Endothelial cell of umbilical vein (primary cell): ENCODE results near the gene B9D1. TPM values are rescaled to one million over a fixed set of nuclear protein-coding genes. Genes with fewer than 3 reads are reported as not detected.

Experiments
- BruUV-seq: library from RNA; stranded (reverse); fragments of 400-500 nt; replicated peaks from 2 replicates; lab custom pipeline; 2021; lab: Mats Ljungman, UMichigan
- CTCF ChIA-PET: fragments of 300-600, 350-600 bp; sonication (Branson Sonifier 250); formaldehyde crosslinking; loops from one replicate; lab custom pipeline; 2021; ENCODE audit warnings: antibody characterized with exemption, inconsistent platforms; lab: Charles Lee
- POLR2A ChIA-PET: fragments of 300-600, 350-600 bp; sonication (Branson Sonifier 250); formaldehyde crosslinking; loops from one replicate; lab custom pipeline; 2021; ENCODE audit warnings: antibody characterized with exemption, inconsistent platforms; lab: Charles Lee
- DNase-seq: peaks from one replicate; pipeline ENCODE4 v3.0.0-alpha.2; 2011; ENCODE audit warnings: low read depth, low spot score
- FAIRE-seq: peaks from 2 replicates; lab custom pipeline; 2011; peaks lifted over from hg19 to GRCh38; lab: Jason Lieb, UNC
- H2AFZ ChIP-seq: 2 replicates; pipeline ENCODE4 v1.6.0; 2012; ENCODE audit warnings: low read depth, low read length, control low read depth, inconsistent platforms
- H3K27ac ChIP-seq: 2 replicates; pipeline ENCODE4 v1.5.1; 2011; ENCODE audit warnings: low read depth, mild to moderate bottlenecking, control low read depth, low read length, moderate library complexity; ENCODE audit not compliant: insufficient read depth
- H3K27me3 ChIP-seq, 2 experiments: 2 replicates each; pipeline versions ENCODE4 v1.6.0 to v1.6.1; 2011; ENCODE audit warnings: low read length in 2 of 2, mixed read lengths in 1 of 2; ENCODE audit not compliant: control insufficient read depth in 2 of 2, insufficient read depth in 2 of 2
- H3K36me3 ChIP-seq, 2 experiments: 2 replicates in 1 of 2; 3 replicates in 1 of 2; pipeline ENCODE4 v1.5.1; 2011; ENCODE audit warnings: low read length in 2 of 2, mild to moderate bottlenecking in 1 of 2, moderate library complexity in 1 of 2; ENCODE audit not compliant: control insufficient read depth in 2 of 2, insufficient read depth in 2 of 2; ENCODE audit errors: extremely low read depth in 1 of 2
- H3K4me1 ChIP-seq: 3 replicates; pipeline ENCODE4 v1.5.1; 2011; ENCODE audit warnings: mild to moderate bottlenecking, low read length; ENCODE audit not compliant: control insufficient read depth, insufficient read depth; ENCODE audit errors: extremely low read depth
- H3K4me2 ChIP-seq: 2 replicates; pipeline ENCODE4 v1.6.1; 2011; ENCODE audit warnings: low read length, control low read depth, mixed read lengths; ENCODE audit not compliant: insufficient read depth
- H3K4me3 ChIP-seq, 3 experiments: fragments of 200-600 bp in 1 of 3; sonication (generic), shearing (Covaris generic) in 1 of 3; replicated peaks in 1 of 3; 2 replicates each; pipeline ENCODE4 v1.5.1; 2011 to 2016; ENCODE audit warnings: control low read depth in 3 of 3, low read length in 3 of 3, mild to moderate bottlenecking in 2 of 3, inconsistent platforms in 1 of 3, low read depth in 1 of 3, moderate library complexity in 1 of 3; ENCODE audit not compliant: insufficient read depth in 1 of 3
- H3K79me2 ChIP-seq: 2 replicates; pipeline ENCODE4 v1.6.0; 2012; ENCODE audit warnings: low read length, inconsistent platforms; ENCODE audit not compliant: control insufficient read depth, insufficient read depth
- H3K9ac ChIP-seq: replicated peaks from 2 replicates; pipeline ENCODE3; 2011; ENCODE audit warnings: low read length, control low read depth; ENCODE audit not compliant: insufficient read depth; ENCODE audit errors: extremely low read depth
- H3K9me1 ChIP-seq: replicated peaks from 3 replicates; pipeline ENCODE4 v1.6.0; 2011; ENCODE audit warnings: mild to moderate bottlenecking, low read length; ENCODE audit not compliant: control insufficient read depth, insufficient read depth; ENCODE audit errors: extremely low read depth
- H3K9me3 ChIP-seq: replicated peaks from 2 replicates; pipeline ENCODE4 v1.5.1; 2012; ENCODE audit warnings: low read length, inconsistent platforms; ENCODE audit not compliant: control insufficient read depth, insufficient read depth
- H4K20me1 ChIP-seq: replicated peaks from 2 replicates; pipeline ENCODE3; 2011; ENCODE audit warnings: mild to moderate bottlenecking, low read length; ENCODE audit not compliant: control insufficient read depth, insufficient read depth; ENCODE audit errors: extremely low read depth
- CTCF ChIP-seq, 2 donors: IDR thresholded peaks; 1 replicate in 1 of 2; 2 replicates in 1 of 2; pipeline ENCODE4 v1.5.1; 2011; ENCODE audit warnings: low read length in 2 of 2, mild to moderate bottlenecking in 2 of 2, moderate library complexity in 2 of 2, control low read depth in 1 of 2, inconsistent platforms in 1 of 2, low read depth in 1 of 2; ENCODE audit not compliant: insufficient read depth in 1 of 2; ENCODE audit errors: extremely low read depth in 1 of 2
- EZH2 ChIP-seq: IDR thresholded peaks from 2 replicates; pipeline ENCODE4 v1.6.1; 2012; ENCODE audit warnings: borderline replicate concordance, low read depth, mild to moderate bottlenecking, moderate library complexity, low read length, inconsistent platforms; ENCODE audit not compliant: severe bottlenecking
- FOS ChIP-seq: IDR thresholded peaks from 2 replicates; pipeline ENCODE4 v1.6.1; 2011; ENCODE audit warnings: mild to moderate bottlenecking, low read length, moderate library complexity, borderline replicate concordance; ENCODE audit not compliant: insufficient read depth
- GATA2 ChIP-seq: IDR thresholded peaks from 2 replicates; pipeline ENCODE4 v1.7.0; 2011; ENCODE audit warnings: low read depth, mild to moderate bottlenecking, moderate library complexity, mixed read lengths, low read length; ENCODE audit not compliant: insufficient read length, insufficient read depth
- JUN ChIP-seq: IDR thresholded peaks from 2 replicates; pipeline ENCODE4 v1.6.1; 2011; ENCODE audit warnings: borderline replicate concordance, low read depth; ENCODE audit not compliant: insufficient read length, insufficient read depth
- MYC ChIP-seq: IDR thresholded peaks from one replicate; pipeline ENCODE4 v1.6.1; 2011; ENCODE audit warnings: mild to moderate bottlenecking, low read depth, low read length
- POLR2A ChIP-seq: IDR thresholded peaks from 2 replicates; pipeline ENCODE4 v1.6.1; 2012; ENCODE audit warnings: low read depth, mild to moderate bottlenecking, control low read depth, low read length
- POLR2AphosphoS5 ChIP-seq: IDR thresholded peaks from 2 replicates; pipeline ENCODE4 v1.6.1; 2012; ENCODE audit warnings: low read depth, mild to moderate bottlenecking, control low read depth, low read length, moderate library complexity; ENCODE audit not compliant: insufficient read depth
- dilution Hi-C: fragments of 300-500 bp; cut with MboI; formaldehyde crosslinking; loops from one replicate; pipeline ENCODE4 v1.15.0; 2019; ENCODE audit warnings: low sequenced_read_pairs; ENCODE audit not compliant: extremely low pct_ligation_motif_present
- intact Hi-C: fragments of 100-400 bp; cut with micrococcal nuclease; formaldehyde crosslinking; loops from one replicate; pipeline ENCODE4 v1.10.0; 2022
- polyA plus RNA-seq, 4 experiments: library from polyadenylated mRNA; depleted of rRNA in 3 of 4; stranded (reverse) in 3 of 4; unstranded in 1 of 4; fragments of >200 nt; gene quantifications; 2 replicates each; pipeline versions ENCODE4 v1.2.1 to v1.2.3, GENCODE V29; 2011 to 2012; ENCODE audit warnings: missing spikeins in 1 of 4
- total RNA-seq: library from RNA; stranded (reverse); gene quantifications from 2 replicates; pipeline ENCODE4 v1.2.3, GENCODE V29; 2021
- TF ChIP-seq, protein P1 (sequence below): IDR thresholded peaks from 2 replicates; pipeline ENCODE4 v1.6.1; 2011; ENCODE audit not compliant: insufficient read depth, insufficient read length

The B9D1 gene
- total and polyA plus RNA-seq, 2 donors (not counting 3 experiments of a cell fraction or from before 2014, with no cell fraction given) = 20.5 to 55.8 TPM

DNA sequence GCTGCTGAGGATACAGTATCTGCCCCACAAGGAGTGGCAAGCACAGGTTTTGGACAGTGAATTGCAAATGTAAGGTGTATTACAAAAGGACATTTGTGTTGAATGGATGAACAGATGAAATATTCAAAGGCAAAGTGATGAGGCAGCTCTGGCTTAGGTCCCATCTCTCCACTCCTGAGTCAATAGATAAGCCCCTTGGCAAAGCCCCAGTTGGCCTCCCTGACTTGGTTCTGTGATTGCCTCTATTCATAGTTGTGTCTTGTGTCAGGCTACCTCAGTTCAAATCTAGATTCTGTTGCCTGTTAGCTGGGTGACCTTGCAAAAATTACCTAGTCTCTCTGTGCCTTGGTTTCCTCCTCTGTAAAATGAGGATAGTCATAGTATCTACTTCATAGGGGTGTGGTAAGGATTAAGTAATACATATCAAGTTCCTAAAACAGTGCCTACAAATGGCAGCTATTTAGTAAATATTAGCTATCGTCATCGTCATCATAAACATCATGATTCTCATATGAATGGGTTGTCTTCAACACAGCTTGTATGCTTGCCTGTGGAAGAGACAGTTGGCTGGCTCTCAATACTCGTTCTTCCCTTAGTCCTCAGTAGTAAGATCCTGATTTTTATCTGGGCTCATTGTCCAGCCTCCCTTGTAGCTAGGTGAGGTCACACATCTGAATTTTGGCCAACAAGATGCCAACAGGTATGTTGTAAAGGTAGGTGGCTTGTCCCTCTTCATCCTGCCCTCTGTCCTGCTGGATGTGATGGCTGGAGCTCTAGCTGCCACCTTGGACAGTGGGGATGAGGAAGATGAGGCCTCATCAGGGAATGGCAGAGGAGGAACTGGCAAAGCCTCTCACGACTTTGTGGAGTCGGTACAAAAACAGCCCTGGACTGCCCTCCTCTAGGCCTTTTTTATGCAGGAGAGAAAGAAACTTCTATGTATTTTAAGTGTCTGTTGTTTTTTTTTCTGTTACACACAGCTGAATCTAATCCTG, 26.6 kb upstream of the B9D1 start:
- CTCF ChIA-PET = interaction anchor here (1.0 to 1.5 kb wide), 4 partner anchors 11 to 60 kb away, joined by 4 to 5 read pairs (median 4); partner anchors contain the start of genes B9D1 and MAPK7
- no peak overlapping the region for H3K27ac ChIP-seq

More for the DNA sequence above, 26.6 kb upstream of the B9D1 start:
- no peak overlapping the region for H3K4me3 ChIP-seq
- no peaks in the 10 kb centered on the region for H4K20me1 ChIP-seq
- H2AFZ ChIP-seq = no peak overlapping the region
- FAIRE-seq = no peak
- DNase-seq = no peak
- H3K4me2 ChIP-seq = no peak overlapping the region
- H3K9ac ChIP-seq = no peak overlapping the region
- no peaks in the 10 kb centered on the region for H3K9me1 ChIP-seq
- peaks cover 0 to 7% of the 10 kb centered on the region in 2 experiments for H3K36me3 ChIP-seq
- POLR2A ChIA-PET = no interaction called here
- H3K79me2 ChIP-seq = no peaks in the 10 kb centered on the region
- intact Hi-C loops = no loop called here
- H3K27me3 ChIP-seq = peaks cover 9 to 17% of the 10 kb centered on the region in 2 experiments
- H3K4me1 ChIP-seq = no peaks in the 10 kb centered on the region
- no peak for TF ChIP-seq GATA2
- no peak for TF ChIP-seq FOS
- TF ChIP-seq POLR2AphosphoS5 = no peak
- TF ChIP-seq EZH2 = no peak
- no peak for TF ChIP-seq JUN
- TF ChIP-seq, protein P1, sequence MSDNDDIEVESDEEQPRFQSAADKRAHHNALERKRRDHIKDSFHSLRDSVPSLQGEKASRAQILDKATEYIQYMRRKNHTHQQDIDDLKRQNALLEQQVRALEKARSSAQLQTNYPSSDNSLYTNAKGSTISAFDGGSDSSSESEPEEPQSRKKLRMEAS = no peak
- TF ChIP-seq MYC = no peak
- TF ChIP-seq POLR2A = no peak
- TF ChIP-seq CTCF (IDR thresholded peaks at IDR 0.05; ENCODE audit: extremely low read depth in 1 of 2, insufficient read depth in 1 of 2, low read depth in 1 of 2, low read length in 2 of 2) = no peak
- dilution Hi-C loops = no loop called here
- no peaks in the 10 kb centered on the region for H3K9me3 ChIP-seq
- no TSS peak for BruUV-seq
